OCI-LY1 (cell line): ENCODE results near the gene C1QTNF7.

ENCODE experiments used
- EZH2 ChIP-seq: fragments of 200-600 bp; sonication (generic), shearing (Covaris generic); IDR thresholded peaks from 2 replicates; pipeline ENCODE4 v1.8.0; 2017; ENCODE audit warnings: borderline replicate concordance, mixed run types, mild to moderate bottlenecking, antibody characterized with exemption, low read length, moderate library complexity, mixed read lengths
- TF ChIP-seq, protein P1 (sequence below): fragments of 200-600 bp; sonication (generic), shearing (Covaris generic); IDR thresholded peaks from 2 replicates; pipeline ENCODE4 v1.5.1; 2017; ENCODE audit warnings: mild to moderate bottlenecking, antibody characterized with exemption, low read length, moderate library complexity, mixed read lengths

DNA sequence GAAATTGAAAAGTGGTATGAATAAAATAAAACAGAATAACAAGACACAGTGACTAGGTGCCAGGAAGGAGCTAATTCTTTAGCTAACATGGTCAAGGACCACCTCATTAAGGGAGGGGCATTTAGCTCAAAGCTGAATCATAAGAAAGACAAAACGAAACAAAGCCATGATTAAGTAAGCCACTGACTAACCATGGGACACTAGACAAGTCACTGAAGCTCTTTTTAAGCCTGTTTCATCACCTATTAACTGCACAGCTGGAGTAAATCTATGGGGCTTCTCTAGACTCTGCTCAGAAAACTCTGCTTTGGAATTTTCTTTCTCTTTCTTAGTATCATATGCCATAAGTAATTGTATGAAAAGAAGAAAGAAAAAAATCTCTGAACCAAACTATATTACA is 49.8 kb upstream of the C1QTNF7 start:
- TF ChIP-seq, protein P1, sequence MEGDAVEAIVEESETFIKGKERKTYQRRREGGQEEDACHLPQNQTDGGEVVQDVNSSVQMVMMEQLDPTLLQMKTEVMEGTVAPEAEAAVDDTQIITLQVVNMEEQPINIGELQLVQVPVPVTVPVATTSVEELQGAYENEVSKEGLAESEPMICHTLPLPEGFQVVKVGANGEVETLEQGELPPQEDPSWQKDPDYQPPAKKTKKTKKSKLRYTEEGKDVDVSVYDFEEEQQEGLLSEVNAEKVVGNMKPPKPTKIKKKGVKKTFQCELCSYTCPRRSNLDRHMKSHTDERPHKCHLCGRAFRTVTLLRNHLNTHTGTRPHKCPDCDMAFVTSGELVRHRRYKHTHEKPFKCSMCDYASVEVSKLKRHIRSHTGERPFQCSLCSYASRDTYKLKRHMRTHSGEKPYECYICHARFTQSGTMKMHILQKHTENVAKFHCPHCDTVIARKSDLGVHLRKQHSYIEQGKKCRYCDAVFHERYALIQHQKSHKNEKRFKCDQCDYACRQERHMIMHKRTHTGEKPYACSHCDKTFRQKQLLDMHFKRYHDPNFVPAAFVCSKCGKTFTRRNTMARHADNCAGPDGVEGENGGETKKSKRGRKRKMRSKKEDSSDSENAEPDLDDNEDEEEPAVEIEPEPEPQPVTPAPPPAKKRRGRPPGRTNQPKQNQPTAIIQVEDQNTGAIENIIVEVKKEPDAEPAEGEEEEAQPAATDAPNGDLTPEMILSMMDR: no peak
- no peak for TF ChIP-seq EZH2
